ENCODE data around the gene RBBP8. TPM values are rescaled to one million over a fixed set of nuclear protein-coding genes. Genes with fewer than 3 reads are reported as not detected.

RBBP8 gene
- total RNA-seq, 1 experiment from 2014 or later, result 65.2 TPM

- Histone ChIP-seq H3K14ac (ENCODE audit: insufficient read depth, low read length) (no peak overlapping the region), H2BK12ac (ENCODE audit: insufficient read length, low read depth, low read length) (no peak overlapping the region), H4K20me1 (ENCODE audit: control insufficient read depth, insufficient read depth, insufficient read length) (no peaks in the 10 kb centered on the region), H3K79me2 (ENCODE audit: insufficient read depth, low read length) (no peaks in the 10 kb centered on the region), H4K5ac (ENCODE audit: insufficient read length, low read depth, low read length) (no peak overlapping the region), H2BK20ac (ENCODE audit: low read depth, low read length, poor library complexity, severe bottlenecking) (no peak overlapping the region), H3K79me1 (ENCODE audit: insufficient read depth, low read depth, low read length, poor library complexity, severe bottlenecking) (no peaks in the 10 kb centered on the region), H2BK15ac (ENCODE audit: low read depth, low read length) (no peak overlapping the region), H3K27ac (ENCODE audit: insufficient read length, low read depth, low read length) (no peak overlapping the region), H3K9ac (ENCODE audit: extremely low read depth, insufficient read length, low read length) (no peak overlapping the region), H3K23me2 (ENCODE audit: insufficient read length, low read depth, low read length, poor library complexity, severe bottlenecking) (no peaks in the 10 kb centered on the region), H3T11ph (ENCODE audit: low read length) (no peak overlapping the region), H4K8ac (replicated peaks; ENCODE audit: insufficient read length, low read depth, low read length) (no peak overlapping the region), H3K4me2 (ENCODE audit: insufficient read depth, insufficient read length, low read length) (no peak overlapping the region), H3K23ac (ENCODE audit: insufficient read length, low read depth, low read length) (no peak overlapping the region), H3K4me1 (ENCODE audit: insufficient read depth, low read length) (no peaks in the 10 kb centered on the region), H3K9me3 (ENCODE audit: control insufficient read depth, low read depth, low read length) (no peaks in the 10 kb centered on the region), H2BK120ac (ENCODE audit: low read depth, low read length, poor library complexity, severe bottlenecking) (no peak overlapping the region), H4K91ac (ENCODE audit: insufficient read length, low read depth, low read length) (no peak overlapping the region), H2BK5ac (ENCODE audit: insufficient read length, low read length) (no peak overlapping the region), H3K4ac (ENCODE audit: low read depth, low read length) (no peak overlapping the region), H2AK5ac (ENCODE audit: insufficient read length, low read length) (no peak overlapping the region), H3K27me3 (ENCODE audit: insufficient read depth, low read length) (no peaks in the 10 kb centered on the region), H3K18ac (ENCODE audit: insufficient read length, low read depth, low read length) (no peak overlapping the region), H3K56ac (ENCODE audit: insufficient read length, low read depth, low read length) (no peak overlapping the region), H2AFZ (ENCODE audit: low read length) (no peak overlapping the region)
- H3K9me3 Mint-ChIP-seq, result peaks cover 18 to 19% of the 10 kb centered on the region in 2 experiments
- no peak for TF ChIP-seq CTCF (conservative IDR thresholded peaks at IDR 0.05)
- no peak overlapping the region for H3K27ac Mint-ChIP-seq
- H3K4me1 Mint-ChIP-seq, result peaks cover 2 to 3% of the 10 kb centered on the region in 2 experiments
- H3K4me3 Mint-ChIP-seq, result no peak overlapping the region
- no peak for DNase-seq
- peaks cover 5 to 16% (median 10%) of the 10 kb centered on the region in 3 experiments for H3K36me3 Mint-ChIP-seq (ENCODE audit: insufficient read depth in 1 of 3, low read depth in 3 of 3)
- H3K27me3 Mint-ChIP-seq (ENCODE audit: low read depth), result peaks cover 3% of the 10 kb centered on the region; the same call in 1 of the 2 replicates
These were observed 33.7 kb upstream of the RBBP8 start for GRCh38 chr18:22899421-22899820.

Measured in H9 (cell line).